GM23338 (cell line): Measurements from ENCODE around the gene INPP5D. TPM values are rescaled to one million over a fixed set of nuclear protein-coding genes. Genes with fewer than 3 reads are reported as not detected.

Experiments
- CTCF ChIP-seq, 2 experiments: fragments of 200-600 bp in 1 of 2; sonication (generic) in 1 of 2; conservative IDR thresholded peaks; 2 replicates each; pipeline versions ENCODE4 v1.5.1 to v1.6.1; 2016 to 2017; ENCODE audit warnings: antibody characterized with exemption in 2 of 2, low read depth in 2 of 2, mild to moderate bottlenecking in 2 of 2, moderate library complexity in 1 of 2
- ETS1 ChIP-seq: IDR thresholded peaks from 2 replicates; pipeline ENCODE4 v1.6.1; 2016; ENCODE audit warnings: antibody characterized with exemption
- EZH2phosphoT487 ChIP-seq: fragments of 200-600 bp; sonication (generic); IDR thresholded peaks from one replicate; pipeline ENCODE4 v1.8.1; 2018; ENCODE audit warnings: antibody characterized with exemption; ENCODE audit not compliant: unreplicated experiment
- POLR2AphosphoS5 ChIP-seq: IDR thresholded peaks from 2 replicates; pipeline ENCODE4 v1.6.1; 2016; ENCODE audit warnings: antibody characterized with exemption, low read depth
- STAT1 ChIP-seq: IDR thresholded peaks from one replicate; pipeline ENCODE4 v1.6.1; 2016; ENCODE audit warnings: antibody characterized with exemption; ENCODE audit not compliant: unreplicated experiment
- ZNF331 ChIP-seq: fragments of 250-450 bp; sonication (Bioruptor Pico); IDR thresholded peaks from 2 replicates; pipeline ENCODE4 v1.5.0; 2020; ENCODE audit warnings: low read depth, mild to moderate bottlenecking, moderate library complexity
- ZNF462 ChIP-seq: fragments of 250-450 bp; sonication (Bioruptor Pico); IDR thresholded peaks from 2 replicates; pipeline ENCODE4 v1.5.0; 2020; ENCODE audit warnings: mild to moderate bottlenecking, moderate library complexity
- polyA plus RNA-seq: library from polyadenylated mRNA; unstranded; fragments of >200 nt; fragmentation: Nextera tagmentation; extraction: Ambion mirVana; gene quantifications from 2 replicates; pipeline ENCODE4 v1.2.1, GENCODE V29; 2016
- total RNA-seq: library from RNA; depleted of rRNA; stranded (reverse); fragments of >200 nt; shearing (Covaris generic); gene quantifications from 2 replicates; pipeline ENCODE4 v1.2.3, GENCODE V29; 2014

INPP5D gene
- total and polyA plus RNA-seq, 2 experiments from 2014 or later, result 6.6 to 8.3 TPM

- TF ChIP-seq ZNF462 (no peak), ZNF331 (no peak), STAT1 (no peak), EZH2phosphoT487 (no peak), POLR2AphosphoS5 (no peak), ETS1 (no peak), CTCF (conservative IDR thresholded peaks at IDR 0.05; ENCODE audit: low read depth in 2 of 2) (no peak)
Measured at GRCh38 chr2:233146194-233146593, 86.1 kb downstream of the INPP5D start (continued).
